AG09309 (cell line): ENCODE data around the gene ADRA2A.

Experiments used
- DNase-seq: peaks from one replicate; pipeline ENCODE4 v3.0.0-alpha.2; 2010; ENCODE audit warnings: low read depth
- H3K4me3 ChIP-seq: 2 replicates; pipeline ENCODE4 v1.5.1; 2011; ENCODE audit warnings: mild to moderate bottlenecking, low read depth, low read length, moderate library complexity; ENCODE audit not compliant: control insufficient read depth
- TF ChIP-seq, protein P1 (sequence below): IDR thresholded peaks from 2 replicates; pipeline ENCODE4 v1.5.1; 2011; ENCODE audit warnings: mild to moderate bottlenecking, low read depth, low read length, inconsistent platforms; ENCODE audit not compliant: insufficient read depth, control insufficient read depth; ENCODE audit errors: missing control alignments

ADRA2A gene

DNA sequence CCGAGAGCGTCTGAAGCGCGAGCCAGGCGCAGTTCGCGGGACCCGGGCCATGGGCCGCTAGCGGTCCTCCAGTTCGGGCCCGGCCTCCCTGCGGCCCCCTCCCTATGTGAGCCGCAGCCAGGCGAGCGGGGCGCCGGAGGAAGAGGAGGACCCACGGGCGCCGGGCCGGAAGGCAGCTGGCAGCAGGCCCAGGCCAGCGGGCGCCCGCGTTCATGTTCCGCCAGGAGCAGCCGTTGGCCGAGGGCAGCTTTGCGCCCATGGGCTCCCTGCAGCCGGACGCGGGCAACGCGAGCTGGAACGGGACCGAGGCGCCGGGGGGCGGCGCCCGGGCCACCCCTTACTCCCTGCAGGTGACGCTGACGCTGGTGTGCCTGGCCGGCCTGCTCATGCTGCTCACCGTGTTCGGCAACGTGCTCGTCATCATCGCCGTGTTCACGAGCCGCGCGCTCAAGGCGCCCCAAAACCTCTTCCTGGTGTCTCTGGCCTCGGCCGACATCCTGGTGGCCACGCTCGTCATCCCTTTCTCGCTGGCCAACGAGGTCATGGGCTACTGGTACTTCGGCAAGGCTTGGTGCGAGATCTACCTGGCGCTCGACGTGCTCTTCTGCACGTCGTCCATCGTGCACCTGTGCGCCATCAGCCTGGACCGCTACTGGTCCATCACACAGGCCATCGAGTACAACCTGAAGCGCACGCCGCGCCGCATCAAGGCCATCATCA is 1.1 kb downstream of the ADRA2A start:
- no peak for DNase-seq
- H3K4me3 ChIP-seq, result no peak overlapping the region; the same call in 1 of the 2 replicates
- TF ChIP-seq, protein P1, sequence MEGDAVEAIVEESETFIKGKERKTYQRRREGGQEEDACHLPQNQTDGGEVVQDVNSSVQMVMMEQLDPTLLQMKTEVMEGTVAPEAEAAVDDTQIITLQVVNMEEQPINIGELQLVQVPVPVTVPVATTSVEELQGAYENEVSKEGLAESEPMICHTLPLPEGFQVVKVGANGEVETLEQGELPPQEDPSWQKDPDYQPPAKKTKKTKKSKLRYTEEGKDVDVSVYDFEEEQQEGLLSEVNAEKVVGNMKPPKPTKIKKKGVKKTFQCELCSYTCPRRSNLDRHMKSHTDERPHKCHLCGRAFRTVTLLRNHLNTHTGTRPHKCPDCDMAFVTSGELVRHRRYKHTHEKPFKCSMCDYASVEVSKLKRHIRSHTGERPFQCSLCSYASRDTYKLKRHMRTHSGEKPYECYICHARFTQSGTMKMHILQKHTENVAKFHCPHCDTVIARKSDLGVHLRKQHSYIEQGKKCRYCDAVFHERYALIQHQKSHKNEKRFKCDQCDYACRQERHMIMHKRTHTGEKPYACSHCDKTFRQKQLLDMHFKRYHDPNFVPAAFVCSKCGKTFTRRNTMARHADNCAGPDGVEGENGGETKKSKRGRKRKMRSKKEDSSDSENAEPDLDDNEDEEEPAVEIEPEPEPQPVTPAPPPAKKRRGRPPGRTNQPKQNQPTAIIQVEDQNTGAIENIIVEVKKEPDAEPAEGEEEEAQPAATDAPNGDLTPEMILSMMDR, result no peak

- DNase-seq, result no peak
- no peak overlapping the region for H3K4me3 ChIP-seq
- TF ChIP-seq, protein P1, result no peak
Observed at GRCh38 chr10:111078505-111079185, 1.8 kb downstream of the ADRA2A start.

GRCh38 chr10:111079241-111079760 is 2.5 kb downstream of the ADRA2A start:
- DNase-seq, result no peak
- H3K4me3 ChIP-seq, result no peak overlapping the region
- TF ChIP-seq, protein P1, result no peak

DNA sequence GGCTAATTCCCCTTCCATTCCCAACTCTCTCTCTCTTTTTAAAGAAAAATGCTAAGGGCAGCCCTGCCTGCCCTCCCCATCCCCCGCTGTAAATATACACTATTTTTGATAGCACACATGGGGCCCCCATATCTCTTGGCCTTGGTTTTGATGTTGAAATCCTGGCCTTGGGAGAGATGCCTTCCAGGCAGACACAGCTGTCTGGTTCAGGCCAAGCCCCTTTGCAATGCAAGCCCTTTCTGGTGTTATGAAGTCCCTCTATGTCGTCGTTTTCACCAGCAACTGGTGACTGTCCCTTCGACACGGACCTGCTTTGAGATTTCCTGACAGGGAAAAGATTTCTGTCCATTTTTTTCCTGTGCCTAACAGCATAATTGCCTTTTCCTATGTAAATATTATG is 3.0 kb downstream of the ADRA2A start:
- no peak for DNase-seq
- TF ChIP-seq, protein P1, result no peak
- no peak overlapping the region for H3K4me3 ChIP-seq

DNA sequence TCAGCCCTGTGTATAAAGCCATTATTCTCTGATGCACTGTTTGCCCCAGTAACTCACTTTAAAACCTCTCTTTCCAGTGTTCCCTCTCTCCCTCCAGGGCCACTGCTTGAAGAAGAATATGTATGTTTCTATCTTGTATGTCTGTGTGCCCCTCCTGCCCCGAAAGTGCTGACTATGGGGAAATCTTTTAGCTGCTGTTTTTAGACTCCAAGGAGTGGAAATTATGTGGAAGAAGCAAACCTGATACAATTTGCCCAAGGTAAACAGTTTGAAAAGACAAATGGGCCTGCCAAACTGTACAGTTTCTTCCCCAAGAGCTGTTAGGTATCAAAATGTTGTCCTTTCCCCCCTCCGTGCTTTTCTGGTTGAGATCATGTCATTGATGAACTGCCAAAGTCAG is 3.4 kb downstream of the ADRA2A start:
- DNase-seq, result no peak
- no peak overlapping the region for H3K4me3 ChIP-seq
- TF ChIP-seq, protein P1, result no peak

GRCh38 chr10:111081595-111081994 is 4.8 kb downstream of the ADRA2A start:
- TF ChIP-seq, protein P1, result no peak
- no peak overlapping the region for H3K4me3 ChIP-seq
- no peak for DNase-seq
